Measurements from ENCODE around the gene B4GAT1.
A peak's percentile ranks its signal among the peaks of the same experiment; 100 is the strongest.
"Not testable (repeated sequence)": the region's sequence is repeated elsewhere in the genome, so short reads cannot be mapped to it uniquely, and the experiment has no call there.

Gene B4GAT1

GRCh38 chr11:66347425-66348276 lies at the start of gene B4GAT1:
TSS of gene B4GAT1 (minus strand) at chr11:66347629. CDS start at chr11:66347545, 84 bp downstream.
- H3K9me3 Mint-ChIP-seq: no peaks in the 10 kb centered on the region
- peaks cover 5% of the 10 kb centered on the region for H3K27me3 Mint-ChIP-seq (ENCODE audit: low read depth)
- TF ChIP-seq CTCF (IDR thresholded peaks at IDR 0.05; ENCODE audit: unreplicated experiment in 3 of 3): no peak
- H3K27ac Mint-ChIP-seq: peak within 1 kb of the TSS; percentile 95 to 96 (median 96)
- peaks cover 34% of the 10 kb centered on the region for H3K4me1 Mint-ChIP-seq
- peaks cover 13% of the 10 kb centered on the region for H3K36me3 Mint-ChIP-seq (ENCODE audit: low read depth)
- H3K4me3 Mint-ChIP-seq: peak within 1 kb of the TSS; percentile 96 to 98 (median 98)

GRCh38 chr11:66393954-66394353 lies 46.5 kb upstream of the B4GAT1 start:
- Mint-ChIP-seq H3K4me1 (no peaks in the 10 kb centered on the region), H3K9me3 (peaks cover 4% of the 10 kb centered on the region), H3K27ac (no peak overlapping the region), H3K4me3 (no peak overlapping the region), H3K27me3 (ENCODE audit: low read depth) (peaks cover 29% of the 10 kb centered on the region), H3K36me3 (ENCODE audit: low read depth) (no peaks in the 10 kb centered on the region)
- no peak for TF ChIP-seq CTCF (IDR thresholded peaks at IDR 0.05; ENCODE audit: unreplicated experiment in 3 of 3)

- Mint-ChIP-seq H3K27ac (no peak overlapping the region), H3K4me1 (peaks cover 2% of the 10 kb centered on the region), H3K36me3 (ENCODE audit: low read depth) (no peaks in the 10 kb centered on the region), H3K4me3 (no peak overlapping the region), H3K27me3 (ENCODE audit: low read depth) (peaks cover 33% of the 10 kb centered on the region), H3K9me3 (peaks cover 4% of the 10 kb centered on the region)
- TF ChIP-seq CTCF (IDR thresholded peaks at IDR 0.05; ENCODE audit: unreplicated experiment in 3 of 3): no peak
Observed at GRCh38 chr11:66391322-66391721, 43.9 kb upstream of the B4GAT1 start.

GRCh38 chr11:66388780-66389386 lies 41.5 kb upstream of the B4GAT1 start:
- TF ChIP-seq CTCF (IDR thresholded peaks at IDR 0.05; ENCODE audit: unreplicated experiment in 3 of 3): peak; percentile 35 to 60 (median 41)
- H3K4me1 Mint-ChIP-seq: peaks cover 7% of the 10 kb centered on the region
- H3K4me3 Mint-ChIP-seq: no peak overlapping the region
- H3K36me3 Mint-ChIP-seq (ENCODE audit: low read depth): no peaks in the 10 kb centered on the region
- H3K9me3 Mint-ChIP-seq: peaks cover under 1% of the 10 kb centered on the region
- peaks cover 31% of the 10 kb centered on the region for H3K27me3 Mint-ChIP-seq (ENCODE audit: low read depth)
- no peak overlapping the region for H3K27ac Mint-ChIP-seq

GRCh38 chr11:66386171-66387069 lies 39.0 kb upstream of the B4GAT1 start:
- Mint-ChIP-seq H3K4me1 (peaks cover 7% of the 10 kb centered on the region), H3K27me3 (ENCODE audit: low read depth) (peaks cover 20% of the 10 kb centered on the region), H3K4me3 (peak overlapping the region; percentile 5 to 35 (median 21)), H3K36me3 (ENCODE audit: low read depth) (no peaks in the 10 kb centered on the region), H3K27ac (no peak overlapping the region), H3K9me3 (no peaks in the 10 kb centered on the region)
- TF ChIP-seq CTCF (IDR thresholded peaks at IDR 0.05; ENCODE audit: unreplicated experiment in 3 of 3): peak; percentile 91 to 94 (median 93)

- H3K4me1 Mint-ChIP-seq; H3K9me3 Mint-ChIP-seq; H3K4me3 Mint-ChIP-seq; H3K36me3 Mint-ChIP-seq (ENCODE audit: low read depth); H3K27ac Mint-ChIP-seq; H3K27me3 Mint-ChIP-seq (ENCODE audit: low read depth): not testable (repeated sequence)
Observed at GRCh38 chr11:66384316-66384715, 36.9 kb upstream of the B4GAT1 start.

GRCh38 chr11:66380264-66380663 lies 32.8 kb upstream of the B4GAT1 start:
- not testable (repeated sequence) for H3K4me3 Mint-ChIP-seq; H3K9me3 Mint-ChIP-seq; H3K36me3 Mint-ChIP-seq (ENCODE audit: low read depth); H3K4me1 Mint-ChIP-seq; H3K27me3 Mint-ChIP-seq (ENCODE audit: low read depth)
- H3K27ac Mint-ChIP-seq: peak overlapping the region in 1 of 3 experiments; percentile 71

GRCh38 chr11:66373690-66374287 lies 26.4 kb upstream of the B4GAT1 start:
- H3K4me1 Mint-ChIP-seq: peaks cover 16% of the 10 kb centered on the region
- peak overlapping the region; percentile 48 to 61 (median 57) for H3K4me3 Mint-ChIP-seq
- H3K36me3 Mint-ChIP-seq (ENCODE audit: low read depth); H3K9me3 Mint-ChIP-seq: not testable (repeated sequence)
- peaks cover 17% of the 10 kb centered on the region for H3K27me3 Mint-ChIP-seq (ENCODE audit: low read depth)
- peak overlapping the region in 1 of 3 experiments; percentile 41 for H3K27ac Mint-ChIP-seq

Data from nephron (organoid).